DMS79 treated with DMSO at 0.1 percent for 48 hours (cell line): ENCODE data around the gene NCK2.

Experiments
- DNase-seq: peaks from one replicate; lab custom pipeline; 2025; lab: John Stamatoyannopoulos, UW

The NCK2 gene

DNA sequence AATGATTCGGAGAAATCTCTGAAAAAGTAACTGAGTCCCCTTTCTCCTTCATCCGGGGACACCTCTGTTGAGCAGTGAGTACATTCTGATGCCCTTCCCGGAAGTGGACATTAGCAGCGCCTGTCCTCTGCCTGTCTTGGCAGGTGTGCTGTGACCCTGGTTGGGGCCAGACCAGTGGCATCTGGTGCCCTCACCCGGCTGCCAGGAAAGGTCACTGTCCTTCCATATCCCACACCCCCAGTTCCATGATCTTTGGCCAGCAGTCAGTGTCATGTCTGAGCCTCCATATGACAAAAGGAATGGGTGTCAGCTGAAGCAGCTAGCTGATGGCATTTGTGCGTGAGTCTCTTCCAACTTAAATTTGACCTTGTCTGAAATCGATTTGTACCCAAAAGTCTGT lies 128.1 kb downstream of the NCK2 start:
- DNase-seq, result no peak

DNA sequence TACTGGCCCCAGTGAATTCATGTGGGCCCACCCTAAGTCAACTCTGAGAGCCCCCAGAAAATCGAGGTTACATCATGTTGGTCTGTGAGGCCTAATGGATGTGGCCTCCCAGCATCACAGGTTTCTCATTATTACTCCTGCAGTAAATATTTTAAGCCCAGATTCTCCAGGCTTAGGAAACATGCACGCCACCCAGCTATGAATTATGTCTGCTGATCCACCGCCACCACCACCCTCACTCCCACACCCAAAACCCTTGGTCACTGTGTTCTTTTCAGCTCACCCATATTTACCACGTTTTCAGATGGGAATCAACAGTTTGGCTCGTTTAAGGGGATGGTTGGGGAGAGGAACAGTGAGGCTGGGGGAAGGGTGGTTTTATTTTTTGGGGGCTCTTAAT lies 128.6 kb downstream of the NCK2 start:
- no peak for DNase-seq

DNA sequence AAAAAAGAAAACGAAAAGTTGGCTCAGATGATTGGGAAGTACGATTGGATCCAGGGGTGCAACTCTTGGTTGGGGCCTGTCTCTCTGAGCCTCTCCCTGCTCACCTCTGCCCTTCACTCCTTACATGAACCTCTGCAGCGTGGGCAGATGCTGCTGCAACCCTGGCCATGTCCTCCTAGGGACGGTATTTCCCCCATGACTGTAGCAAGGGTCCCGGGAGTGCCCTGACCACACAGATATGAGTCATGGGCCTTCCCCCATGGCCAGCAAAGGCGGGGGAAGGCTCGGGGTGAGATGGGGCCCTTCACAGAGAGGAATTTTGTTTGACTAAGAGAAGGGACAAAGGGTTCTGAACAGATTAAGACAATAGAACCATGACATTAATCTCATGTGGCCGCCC lies 129.0 kb downstream of the NCK2 start:
- no peak for DNase-seq

DNA sequence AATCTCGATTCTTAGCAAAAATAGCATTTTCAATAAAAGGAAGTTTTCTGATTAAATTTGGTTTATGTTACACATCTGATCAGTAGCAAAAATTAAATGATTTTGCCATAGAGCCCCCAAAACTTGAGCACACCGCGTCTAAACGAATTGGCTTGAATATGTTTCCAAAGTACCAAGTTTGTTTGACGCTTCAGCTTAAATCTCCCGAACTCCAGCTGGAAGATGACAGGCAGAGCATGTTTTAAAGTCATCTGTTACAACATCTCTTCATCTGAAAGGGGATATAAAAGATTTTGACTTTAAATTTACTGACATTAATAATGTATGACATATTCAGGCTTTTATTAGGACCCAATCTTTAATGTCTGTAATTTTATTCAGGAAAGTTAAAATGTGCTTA lies 129.8 kb downstream of the NCK2 start:
- no peak for DNase-seq

DNA sequence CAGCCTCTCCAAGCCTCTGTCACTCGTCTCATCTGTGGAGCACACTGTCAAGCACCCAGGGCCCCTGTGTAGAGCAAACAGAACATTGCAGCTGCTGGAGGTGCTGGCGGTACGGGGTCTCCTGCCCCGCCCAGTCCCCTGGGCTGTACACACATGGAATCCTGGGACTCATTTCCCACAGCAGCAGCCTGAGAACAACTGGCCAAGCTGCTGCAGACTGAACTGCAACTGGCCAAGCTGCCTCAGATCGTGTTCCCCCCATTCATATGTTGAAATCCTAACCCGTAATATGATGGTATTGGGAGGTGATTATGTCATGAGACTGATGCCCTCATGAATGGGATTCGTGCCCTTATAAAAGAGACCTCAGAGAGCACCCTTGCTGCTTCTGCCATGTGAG lies 130.5 kb downstream of the NCK2 start:
- DNase-seq, result no peak

DNA sequence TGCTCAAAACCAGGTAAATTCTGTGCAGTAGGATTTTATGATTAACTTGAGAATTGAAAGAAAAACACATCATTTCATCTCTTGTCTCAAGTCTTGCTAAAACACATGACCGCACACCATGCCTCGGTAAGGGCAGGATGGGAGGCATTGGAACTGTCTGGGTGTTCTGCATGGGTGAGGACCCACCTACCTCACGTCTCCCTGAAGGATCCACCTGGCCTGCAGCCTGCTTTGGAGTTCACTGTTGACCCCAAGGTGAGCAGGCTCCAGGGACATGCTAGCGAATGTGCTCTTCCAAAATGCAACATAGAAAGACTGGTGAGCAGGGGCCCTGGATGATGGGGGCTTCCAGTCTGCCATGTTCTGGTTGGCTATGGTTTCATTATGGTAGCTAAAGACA lies 131.5 kb downstream of the NCK2 start:
- no peak for DNase-seq

DNA sequence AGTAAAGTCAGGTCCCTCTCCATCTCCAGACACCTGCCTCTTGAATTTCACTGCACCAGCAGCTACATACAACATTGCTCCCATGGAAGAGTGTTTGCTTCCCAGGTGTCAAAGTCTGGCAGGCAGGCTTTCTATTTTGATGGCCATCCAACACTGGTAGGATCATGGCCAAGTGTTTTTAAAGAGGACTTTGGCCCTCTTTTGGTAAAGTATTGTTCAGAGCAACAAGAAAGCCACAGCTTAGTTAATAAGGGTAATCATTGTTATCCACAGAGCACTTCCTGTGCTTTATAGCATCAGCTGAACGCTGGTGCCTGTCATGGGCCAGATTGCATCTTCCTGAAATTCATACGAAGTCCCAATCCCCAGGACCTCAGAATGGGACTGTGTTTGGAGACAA lies 133.2 kb downstream of the NCK2 start:
- DNase-seq, result peak; percentile 82

DNA sequence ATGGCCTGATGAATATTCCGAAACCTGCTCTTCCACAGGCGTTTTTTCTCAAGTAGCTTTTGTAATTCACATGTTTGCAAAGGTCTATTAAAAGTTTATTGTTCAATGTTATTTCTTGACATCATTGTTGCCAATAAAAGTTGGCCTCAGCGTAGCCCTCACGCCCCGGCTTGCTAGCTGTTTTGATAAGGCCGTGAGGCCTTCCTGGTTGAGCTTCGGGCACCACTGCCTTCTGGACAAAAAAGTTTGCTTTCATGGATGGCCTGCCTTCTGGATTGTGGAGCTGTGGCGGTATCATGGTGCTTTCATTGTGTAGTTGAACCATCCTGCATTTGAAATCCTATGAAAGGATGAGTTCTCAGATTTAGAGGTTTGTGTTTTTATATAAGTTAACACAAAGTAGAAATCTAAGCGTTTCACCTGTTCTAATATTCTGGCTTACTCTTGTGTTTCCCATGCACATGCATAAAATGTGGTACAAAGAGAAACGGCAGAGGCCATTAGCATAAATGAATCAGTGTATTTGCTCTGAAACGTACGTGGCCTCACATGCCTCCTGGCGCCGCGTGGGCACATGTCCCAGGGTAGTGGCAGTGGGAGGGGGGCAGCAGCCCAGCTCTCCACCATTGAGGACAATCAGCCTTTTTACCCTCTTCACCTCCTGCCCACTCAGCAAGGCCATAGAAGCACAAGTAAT lies 134.5 kb downstream of the NCK2 start:
- DNase-seq, result no peak

DNA sequence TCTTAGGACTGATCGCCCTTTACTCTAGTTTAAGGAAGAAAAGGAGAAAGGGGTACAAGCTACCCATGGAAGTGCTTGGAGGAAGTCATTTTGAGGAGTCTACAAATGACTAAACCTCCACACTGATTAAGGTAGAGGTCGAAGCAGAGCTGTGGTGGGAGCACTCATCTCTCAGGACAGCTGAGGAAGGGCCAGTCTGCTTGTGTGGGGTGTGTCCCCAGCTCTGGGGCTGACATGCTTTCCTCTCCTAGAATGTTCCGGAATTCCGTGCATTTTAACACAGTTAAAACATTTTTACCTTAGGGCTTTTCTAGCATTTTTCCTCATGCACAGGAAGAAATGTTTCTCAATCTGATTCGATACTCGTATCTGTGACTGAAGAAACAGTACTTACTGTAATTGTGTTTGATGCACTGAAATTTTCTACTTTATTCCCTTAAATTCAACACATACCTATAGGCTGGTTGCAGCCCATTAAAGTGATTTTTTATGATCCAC lies 135.1 kb downstream of the NCK2 start:
- DNase-seq, result no peak

DNA sequence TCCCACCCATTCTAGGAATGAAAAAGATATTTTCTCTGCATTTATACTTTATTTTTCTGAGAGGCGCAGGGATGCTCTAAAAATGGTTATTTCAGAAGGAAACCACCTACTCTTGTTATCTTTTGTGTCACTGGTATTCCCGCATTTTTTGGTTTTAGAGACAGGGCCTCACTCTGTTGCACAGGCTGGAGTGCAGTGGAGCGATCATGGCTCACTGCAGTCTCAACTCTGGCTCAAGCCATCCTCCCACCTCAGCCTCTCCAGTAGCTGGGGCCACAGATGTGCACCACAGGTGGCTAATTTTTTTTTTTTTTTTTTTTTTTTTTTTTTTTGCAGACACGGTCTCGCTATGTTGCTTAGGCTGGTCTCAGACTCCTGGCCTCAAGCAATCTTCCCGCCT lies 135.9 kb downstream of the NCK2 start:
- no peak for DNase-seq

DNA sequence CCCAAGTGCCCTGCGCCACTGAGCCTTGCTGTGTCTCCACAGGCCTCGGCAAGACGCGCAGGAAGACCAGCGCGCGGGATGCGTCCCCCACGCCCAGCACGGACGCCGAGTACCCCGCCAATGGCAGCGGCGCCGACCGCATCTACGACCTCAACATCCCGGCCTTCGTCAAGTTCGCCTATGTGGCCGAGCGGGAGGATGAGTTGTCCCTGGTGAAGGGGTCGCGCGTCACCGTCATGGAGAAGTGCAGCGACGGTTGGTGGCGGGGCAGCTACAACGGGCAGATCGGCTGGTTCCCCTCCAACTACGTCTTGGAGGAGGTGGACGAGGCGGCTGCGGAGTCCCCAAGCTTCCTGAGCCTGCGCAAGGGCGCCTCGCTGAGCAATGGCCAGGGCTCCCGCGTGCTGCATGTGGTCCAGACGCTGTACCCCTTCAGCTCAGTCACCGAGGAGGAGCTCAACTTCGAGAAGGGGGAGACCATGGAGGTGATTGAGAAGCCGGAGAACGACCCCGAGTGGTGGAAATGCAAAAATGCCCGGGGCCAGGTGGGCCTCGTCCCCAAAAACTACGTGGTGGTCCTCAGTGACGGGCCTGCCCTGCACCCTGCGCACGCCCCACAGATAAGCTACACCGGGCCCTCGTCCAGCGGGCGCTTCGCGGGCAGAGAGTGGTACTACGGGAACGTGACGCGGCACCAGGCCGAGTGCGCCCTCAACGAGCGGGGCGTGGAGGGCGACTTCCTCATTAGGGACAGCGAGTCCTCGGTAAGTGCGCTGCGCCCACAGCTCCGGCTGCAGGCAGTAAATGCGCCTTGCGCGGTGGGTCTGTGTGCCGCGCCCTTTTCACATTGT lies 136.8 kb downstream of the NCK2 start:
- DNase-seq, result no peak

DNA sequence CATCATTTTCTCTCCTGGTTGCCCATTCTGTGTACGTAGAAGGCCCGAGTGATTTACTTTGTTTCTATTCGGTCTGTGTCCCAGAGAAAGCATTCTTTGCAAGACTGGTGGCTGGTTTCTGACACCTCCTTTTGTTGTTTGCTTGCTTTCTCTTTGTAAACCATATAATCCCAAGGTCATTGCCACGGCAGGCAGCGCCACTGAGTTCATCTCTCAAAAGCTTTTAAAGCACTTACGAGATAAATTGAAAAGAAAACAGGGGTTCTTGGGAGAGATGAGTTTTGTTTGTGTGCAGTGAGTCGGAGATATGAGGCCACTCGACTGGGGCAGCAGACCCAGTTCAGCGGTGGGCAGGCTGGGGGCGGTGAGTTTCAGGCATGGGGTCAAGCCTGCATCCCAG lies 137.6 kb downstream of the NCK2 start:
- DNase-seq, result peak; percentile 90

DNA sequence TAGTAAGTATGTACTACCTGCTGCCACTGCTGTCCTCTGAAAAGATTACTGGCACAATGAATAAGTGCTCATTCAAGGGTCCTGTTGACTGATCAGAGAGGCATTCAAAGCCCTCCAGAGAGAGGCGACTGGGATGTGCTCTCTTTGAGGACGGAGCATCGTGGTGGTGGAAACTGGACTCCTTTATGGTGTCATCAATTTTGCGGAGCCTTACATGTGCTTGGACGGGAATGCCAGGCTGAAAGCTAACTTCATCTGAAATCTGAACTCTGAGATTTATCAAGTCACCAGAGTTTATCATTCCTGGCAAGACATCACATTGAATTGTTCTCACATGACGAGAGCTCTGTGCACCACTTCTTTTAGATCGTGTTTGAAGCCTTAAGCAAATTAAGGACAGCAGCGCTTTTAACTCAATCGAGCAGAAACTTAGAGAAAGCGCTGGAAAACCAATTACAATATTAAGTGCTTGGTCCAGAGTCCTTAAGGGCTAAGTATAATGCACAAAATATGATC lies 138.3 kb downstream of the NCK2 start:
- peak; percentile 73 for DNase-seq

DNA sequence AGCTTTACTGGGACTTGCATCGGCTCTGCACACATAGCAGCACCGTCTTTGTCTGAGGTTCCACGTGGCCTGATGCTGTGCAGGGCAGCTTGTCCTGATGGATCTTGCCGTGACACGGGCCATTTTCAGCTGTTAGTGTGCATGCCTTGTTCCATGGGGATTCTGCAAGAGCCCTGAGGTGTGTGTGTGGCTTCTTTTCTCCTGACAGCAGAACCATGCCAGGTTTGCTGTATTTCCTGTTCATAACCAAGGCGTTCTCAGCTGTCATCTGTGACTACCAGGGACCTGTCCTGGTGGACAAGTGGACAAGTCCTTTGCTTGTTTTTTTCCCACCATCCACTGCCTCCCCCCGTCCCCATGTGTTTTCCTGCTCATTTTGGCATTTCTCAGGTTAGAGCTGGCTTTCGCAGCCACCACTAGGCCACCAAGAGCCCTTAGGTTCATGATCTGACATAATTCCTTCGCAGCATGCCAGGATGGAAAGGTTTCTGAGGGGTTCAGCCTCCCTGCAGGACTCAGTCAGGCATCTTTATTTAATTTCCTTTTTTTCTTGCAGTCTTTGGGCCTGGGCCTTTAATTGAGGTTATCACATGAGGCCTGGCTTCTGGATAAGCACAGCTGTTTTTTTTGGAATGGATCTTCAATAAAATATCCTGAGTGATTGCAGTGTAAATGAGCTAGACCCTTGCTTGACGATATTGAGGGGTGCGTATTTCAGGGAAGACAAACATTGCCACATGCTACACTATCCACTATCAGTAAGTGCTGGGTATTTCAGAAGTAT lies 139.4 kb downstream of the NCK2 start:
- DNase-seq, result no peak

DNA sequence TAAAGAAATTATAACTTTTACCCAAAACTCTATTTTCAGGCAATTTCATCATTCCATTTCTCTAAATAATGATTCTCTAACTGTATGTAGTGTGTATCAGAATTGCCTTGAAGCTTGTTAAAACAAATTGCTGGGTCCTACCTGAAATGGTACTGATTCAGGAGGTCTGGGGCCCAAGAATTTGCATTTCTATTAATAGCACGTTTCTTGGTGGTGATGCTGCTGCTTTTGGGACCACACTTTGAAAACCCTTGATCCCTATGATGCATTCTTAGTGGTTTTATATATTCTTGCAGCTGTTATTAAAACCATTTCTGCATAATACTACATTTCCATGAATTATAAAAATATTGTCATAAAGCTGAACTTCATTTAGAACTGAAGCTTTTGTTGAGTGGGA lies 140.7 kb downstream of the NCK2 start:
- no peak for DNase-seq

DNA sequence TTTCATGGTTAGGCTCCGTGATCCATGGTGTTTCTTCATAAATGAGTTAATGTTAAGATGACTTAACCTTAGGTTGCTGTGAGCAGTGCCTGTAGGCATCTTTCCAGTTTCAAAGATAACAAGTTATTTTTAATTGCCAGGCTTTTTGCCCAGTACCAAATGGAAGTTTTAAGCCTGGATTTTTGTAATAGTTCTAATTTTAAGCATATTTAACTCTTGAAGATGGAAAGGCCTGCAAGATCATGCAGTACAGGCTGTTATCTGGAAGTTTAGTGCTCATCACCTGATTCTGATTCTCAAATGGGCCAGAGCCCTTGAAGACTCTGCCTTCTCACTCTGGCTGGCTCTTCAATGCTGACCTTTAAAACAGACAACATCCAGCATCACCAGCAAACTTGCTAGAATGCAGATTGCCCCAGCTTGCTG lies 141.3 kb downstream of the NCK2 start:
- no peak for DNase-seq

DNA sequence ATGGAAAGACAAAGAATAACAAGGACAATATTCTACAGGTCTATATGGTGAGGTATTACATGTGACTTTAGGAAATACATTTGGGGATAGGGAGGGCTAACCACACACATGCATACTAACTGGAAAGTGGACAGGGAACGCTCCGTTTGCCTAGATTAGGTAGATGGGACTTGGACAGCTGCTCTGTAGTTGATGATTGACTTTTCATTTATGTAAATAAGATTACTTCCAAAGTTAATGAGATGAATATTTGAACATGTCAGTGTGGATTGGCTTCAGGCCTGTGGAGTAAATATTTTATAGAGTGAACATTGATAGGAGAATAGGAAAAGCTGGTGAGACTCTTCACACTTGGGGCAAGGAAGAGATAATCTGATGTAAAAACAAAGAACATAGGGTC lies 142.0 kb downstream of the NCK2 start:
- DNase-seq, result no peak

DNA sequence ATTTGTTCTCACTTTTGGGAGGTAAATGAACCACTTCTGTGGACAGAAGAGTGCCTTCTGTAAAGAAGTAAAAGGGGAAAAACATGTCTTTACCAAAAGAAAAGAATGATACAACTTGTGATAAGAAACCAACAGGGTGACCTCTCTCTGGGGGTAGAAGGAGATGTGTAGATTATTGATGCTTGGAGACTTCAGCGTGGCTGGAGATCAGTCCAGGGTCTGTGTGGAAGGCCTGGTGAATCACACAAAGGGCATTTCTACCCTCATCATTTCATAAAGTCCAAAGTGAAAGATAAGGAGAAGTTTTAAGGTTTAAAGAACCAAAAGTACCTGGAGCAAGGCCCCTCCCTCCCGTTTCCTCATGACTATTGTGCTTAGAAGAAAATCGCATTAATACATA lies 142.5 kb downstream of the NCK2 start:
- no peak for DNase-seq

DNA sequence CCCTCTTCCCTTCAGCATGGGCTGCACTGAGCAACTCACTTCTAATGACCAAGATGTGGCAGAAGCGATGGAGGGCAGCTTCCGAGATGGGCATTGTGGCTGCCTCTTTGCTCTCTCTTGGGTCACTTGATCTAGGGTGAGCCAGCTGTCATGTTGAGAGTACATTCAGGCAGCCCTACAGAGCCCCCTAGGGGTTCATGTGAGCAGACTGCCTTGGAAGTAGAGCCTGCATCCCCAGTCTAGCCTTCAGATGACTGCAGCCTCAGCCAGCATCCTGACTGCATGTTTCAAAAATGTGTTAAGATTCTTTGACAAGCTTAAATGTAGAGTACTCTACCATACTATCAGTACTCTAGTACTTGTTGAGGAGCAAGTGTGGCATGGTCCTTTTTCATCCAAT lies 143.9 kb downstream of the NCK2 start:
- DNase-seq, result no peak

DNA sequence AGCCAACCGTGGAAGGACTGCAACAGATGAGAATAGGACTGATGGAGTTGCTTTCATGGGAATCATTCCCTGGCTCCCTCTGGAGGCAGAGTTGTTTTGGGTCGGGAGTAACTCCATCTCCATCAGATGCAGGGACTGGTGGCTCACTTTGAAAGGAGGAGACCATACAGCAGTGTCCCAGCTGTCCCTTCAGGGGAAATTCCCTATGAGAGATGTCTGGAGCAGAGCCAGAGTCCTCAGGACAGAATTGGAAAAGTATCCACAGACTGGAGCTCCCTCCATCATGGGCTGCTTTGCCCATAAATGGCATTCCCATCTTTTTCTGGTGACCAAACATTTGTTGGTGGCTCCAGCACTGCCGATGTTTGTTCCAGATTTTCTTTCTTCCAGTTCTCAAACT lies 144.3 kb downstream of the NCK2 start:
- no peak for DNase-seq

DNA sequence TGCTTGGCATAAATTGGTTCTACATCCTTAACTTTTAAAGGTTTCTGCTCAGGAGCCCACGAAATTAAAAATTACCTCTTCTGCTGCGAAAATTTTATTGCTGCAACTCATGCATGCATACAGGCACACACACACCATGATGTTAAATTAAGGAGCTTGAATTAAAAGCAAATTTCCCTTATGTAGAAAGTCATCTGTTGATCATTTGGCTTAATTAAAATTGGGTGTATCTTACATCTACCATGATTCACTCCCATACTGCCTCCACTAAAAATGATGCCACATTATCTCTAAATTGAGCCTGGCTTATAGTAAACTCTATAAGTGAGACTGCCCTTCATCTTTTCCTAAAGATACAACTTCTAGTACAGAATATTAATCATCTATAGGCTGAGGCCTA lies 145.4 kb downstream of the NCK2 start:
- no peak for DNase-seq

DNA sequence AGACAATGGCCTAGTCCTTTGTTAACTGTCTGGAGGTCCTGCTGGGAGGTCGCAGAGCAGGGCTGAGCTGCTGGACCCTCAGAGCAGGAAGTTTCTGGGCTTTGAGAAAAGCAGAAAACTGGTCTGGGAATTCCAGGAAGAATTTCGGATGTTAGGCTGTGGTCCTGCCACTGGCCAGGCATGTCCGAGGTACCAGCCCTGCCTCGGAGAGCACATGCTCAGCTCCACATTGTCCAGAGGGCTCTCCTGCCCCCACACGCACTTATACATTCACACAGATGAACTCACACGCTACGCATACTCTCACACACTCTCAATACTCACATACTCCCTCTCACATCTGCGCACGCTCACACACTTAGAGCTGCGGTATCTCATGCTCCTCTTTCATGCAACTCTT lies 146.1 kb downstream of the NCK2 start:
- no peak for DNase-seq
